K562 (cell line): ENCODE measurements around the gene FOSL1. TPM values are rescaled to one million over a fixed set of nuclear protein-coding genes. Genes with fewer than 3 reads are reported as not detected.

Experiments used
- FOXP1 ChIP-seq: sonication (generic); formaldehyde crosslinking; IDR thresholded peaks from 2 replicates; pipeline ENCODE4 v1.8.0; 2022; ENCODE audit warnings: mild to moderate bottlenecking, missing genetic modification reagents
- NR4A1 ChIP-seq, 2 experiments: fragments of 250-450 bp in 1 of 2; fragments of 450-650 bp in 1 of 2; sonication (Bioruptor Pico) in 1 of 2; IDR thresholded peaks; 2 replicates each; pipeline versions ENCODE4 v1.4.0 to v1.6.1; 2016 to 2020; ENCODE audit warnings: mild to moderate bottlenecking in 2 of 2, missing compliant biosample characterization in 1 of 2, missing genetic modification characterization in 1 of 2, moderate library complexity in 1 of 2
- RNF219 ChIP-seq: fragments of 250-450 bp; sonication (Bioruptor Pico); IDR thresholded peaks from 2 replicates; pipeline ENCODE4 v1.5.0; 2022; ENCODE audit warnings: mild to moderate bottlenecking
- SP2 ChIP-seq: IDR thresholded peaks from 2 replicates; pipeline ENCODE4 v1.6.1; 2011; ENCODE audit warnings: mild to moderate bottlenecking, low read depth, low read length, moderate library complexity; ENCODE audit not compliant: poor library complexity, severe bottlenecking; ENCODE audit errors: extremely low read depth
- TCFL5 ChIP-seq: fragments of 250-450 bp; sonication (Bioruptor Pico); conservative IDR thresholded peaks from 2 replicates; pipeline ENCODE4 v1.6.1; 2021; ENCODE audit warnings: mild to moderate bottlenecking, moderate library complexity, matching md5 sums
- polyA plus RNA-seq, 8 experiments: library from polyadenylated mRNA; depleted of rRNA in 4 of 8; stranded (reverse) in 5 of 8; unstranded in 3 of 8; fragments of >200 nt; fragmentation: Nextera tagmentation in 2 of 8; fragmentation: Illumina TruSeq in 1 of 8; extraction: Ambion mirVana in 2 of 8; extraction: Trizol in 1 of 8; gene quantifications; 2 replicates each; pipeline versions ENCODE4 v1.2.1 to v1.2.3, GENCODE V29; 2011 to 2014; ENCODE audit warnings: inconsistent platforms in 1 of 8, missing spikeins in 1 of 8
- total RNA-seq, 7 experiments: library from RNA; depleted of rRNA in 6 of 7; stranded (reverse); fragments of >200 nt in 6 of 7; fragmentation: Illumina TruSeq in 2 of 7; extraction: Trizol in 2 of 7; gene quantifications; 2 replicates each; pipeline versions ENCODE4 v1.2.1 to v1.2.3, GENCODE V29; 2011 to 2021; ENCODE audit warnings: low replicate concordance in 1 of 7
- TF ChIP-seq, protein P1 (sequence below), 2 experiments: fragments of 200-800 bp in 1 of 2; sonication (Bioruptor generic) in 1 of 2; sonication (generic) in 1 of 2; formaldehyde crosslinking in 1 of 2; IDR thresholded peaks in 1 of 2; conservative IDR thresholded peaks in 1 of 2; 2 replicates each; pipeline versions ENCODE4 v1.5.0 to v1.6.1; 2016 to 2020; ENCODE audit warnings: missing compliant biosample characterization in 1 of 2, missing genetic modification characterization in 1 of 2, missing genetic modification reagents in 1 of 2
- TF ChIP-seq, protein P2 (sequence below): sonication (generic); formaldehyde crosslinking; IDR thresholded peaks from 2 replicates; pipeline ENCODE4 v1.8.1; 2022; ENCODE audit warnings: missing genetic modification reagents
- TF ChIP-seq, protein P3 (sequence below): fragments of 250-450 bp; sonication (Bioruptor Pico); IDR thresholded peaks from 2 replicates; pipeline ENCODE4 v1.4.0; 2020; ENCODE audit warnings: mild to moderate bottlenecking, moderate library complexity
- TF ChIP-seq, protein P4 (sequence below): fragments of 250-450 bp; sonication (Bioruptor Pico); IDR thresholded peaks from 2 replicates; pipeline ENCODE4 v1.8.0; 2021; ENCODE audit warnings: moderate library complexity, mild to moderate bottlenecking, inconsistent platforms
- TF ChIP-seq, protein P5 (sequence below): fragments of 200-800 bp; sonication (Bioruptor generic); IDR thresholded peaks from 2 replicates; pipeline ENCODE4 v1.6.1; 2016; ENCODE audit warnings: missing genetic modification characterization, missing compliant biosample characterization

The FOSL1 gene
- total and polyA plus RNA-seq, 9 of the 15 experiments (the other 6 are each of a cell fraction or from before 2014, with no cell fraction given) = 3.5 to 39.6 (median 10.0) TPM

GRCh38 chr11:65900125-65900898 lies at the start of gene FOSL1 (continued):
- TF ChIP-seq, protein P1, sequence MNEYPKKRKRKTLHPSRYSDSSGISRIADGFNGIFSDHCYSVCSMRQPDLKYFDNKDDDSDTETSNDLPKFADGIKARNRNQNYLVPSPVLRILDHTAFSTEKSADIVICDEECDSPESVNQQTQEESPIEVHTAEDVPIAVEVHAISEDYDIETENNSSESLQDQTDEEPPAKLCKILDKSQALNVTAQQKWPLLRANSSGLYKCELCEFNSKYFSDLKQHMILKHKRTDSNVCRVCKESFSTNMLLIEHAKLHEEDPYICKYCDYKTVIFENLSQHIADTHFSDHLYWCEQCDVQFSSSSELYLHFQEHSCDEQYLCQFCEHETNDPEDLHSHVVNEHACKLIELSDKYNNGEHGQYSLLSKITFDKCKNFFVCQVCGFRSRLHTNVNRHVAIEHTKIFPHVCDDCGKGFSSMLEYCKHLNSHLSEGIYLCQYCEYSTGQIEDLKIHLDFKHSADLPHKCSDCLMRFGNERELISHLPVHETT (CRISPR knock-in tag; conservative IDR thresholded peaks at IDR 0.05 in 1 of 2, IDR thresholded peaks at IDR 0.05 in 1 of 2) = no peak
- TF ChIP-seq RNF219 (CRISPR knock-in tag) (no peak), TCFL5 (CRISPR knock-in tag) (no peak), NR4A1 (CRISPR knock-in tag; IDR thresholded peaks at IDR 0.05) (no peak), NR4A1 (tag; IDR thresholded peaks at IDR 0.05) (no peak), FOXP1 (CRISPR knock-in tag) (peak; percentile 74), SP2 (no peak)
- TF ChIP-seq, protein P2, sequence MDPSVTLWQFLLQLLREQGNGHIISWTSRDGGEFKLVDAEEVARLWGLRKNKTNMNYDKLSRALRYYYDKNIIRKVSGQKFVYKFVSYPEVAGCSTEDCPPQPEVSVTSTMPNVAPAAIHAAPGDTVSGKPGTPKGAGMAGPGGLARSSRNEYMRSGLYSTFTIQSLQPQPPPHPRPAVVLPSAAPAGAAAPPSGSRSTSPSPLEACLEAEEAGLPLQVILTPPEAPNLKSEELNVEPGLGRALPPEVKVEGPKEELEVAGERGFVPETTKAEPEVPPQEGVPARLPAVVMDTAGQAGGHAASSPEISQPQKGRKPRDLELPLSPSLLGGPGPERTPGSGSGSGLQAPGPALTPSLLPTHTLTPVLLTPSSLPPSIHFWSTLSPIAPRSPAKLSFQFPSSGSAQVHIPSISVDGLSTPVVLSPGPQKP (CRISPR knock-in tag) = no peak
- TF ChIP-seq, protein P3, sequence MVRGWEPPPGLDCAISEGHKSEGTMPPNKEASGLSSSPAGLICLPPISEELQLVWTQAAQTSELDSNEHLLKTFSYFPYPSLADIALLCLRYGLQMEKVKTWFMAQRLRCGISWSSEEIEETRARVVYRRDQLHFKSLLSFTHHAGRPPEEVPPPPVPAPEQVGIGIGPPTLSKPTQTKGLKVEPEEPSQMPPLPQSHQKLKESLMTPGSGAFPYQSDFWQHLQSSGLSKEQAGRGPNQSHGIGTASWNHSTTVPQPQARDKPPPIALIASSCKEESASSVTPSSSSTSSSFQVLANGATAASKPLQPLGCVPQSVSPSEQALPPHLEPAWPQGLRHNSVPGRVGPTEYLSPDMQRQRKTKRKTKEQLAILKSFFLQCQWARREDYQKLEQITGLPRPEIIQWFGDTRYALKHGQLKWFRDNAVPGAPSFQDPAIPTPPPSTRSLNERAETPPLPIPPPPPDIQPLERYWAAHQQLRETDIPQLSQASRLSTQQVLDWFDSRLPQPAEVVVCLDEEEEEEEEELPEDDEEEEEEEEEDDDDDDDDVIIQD (CRISPR knock-in tag) = no peak
- TF ChIP-seq, protein P4, sequence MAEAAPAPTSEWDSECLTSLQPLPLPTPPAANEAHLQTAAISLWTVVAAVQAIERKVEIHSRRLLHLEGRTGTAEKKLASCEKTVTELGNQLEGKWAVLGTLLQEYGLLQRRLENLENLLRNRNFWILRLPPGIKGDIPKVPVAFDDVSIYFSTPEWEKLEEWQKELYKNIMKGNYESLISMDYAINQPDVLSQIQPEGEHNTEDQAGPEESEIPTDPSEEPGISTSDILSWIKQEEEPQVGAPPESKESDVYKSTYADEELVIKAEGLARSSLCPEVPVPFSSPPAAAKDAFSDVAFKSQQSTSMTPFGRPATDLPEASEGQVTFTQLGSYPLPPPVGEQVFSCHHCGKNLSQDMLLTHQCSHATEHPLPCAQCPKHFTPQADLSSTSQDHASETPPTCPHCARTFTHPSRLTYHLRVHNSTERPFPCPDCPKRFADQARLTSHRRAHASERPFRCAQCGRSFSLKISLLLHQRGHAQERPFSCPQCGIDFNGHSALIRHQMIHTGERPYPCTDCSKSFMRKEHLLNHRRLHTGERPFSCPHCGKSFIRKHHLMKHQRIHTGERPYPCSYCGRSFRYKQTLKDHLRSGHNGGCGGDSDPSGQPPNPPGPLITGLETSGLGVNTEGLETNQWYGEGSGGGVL (CRISPR knock-in tag) = no peak
- TF ChIP-seq, protein P5, sequence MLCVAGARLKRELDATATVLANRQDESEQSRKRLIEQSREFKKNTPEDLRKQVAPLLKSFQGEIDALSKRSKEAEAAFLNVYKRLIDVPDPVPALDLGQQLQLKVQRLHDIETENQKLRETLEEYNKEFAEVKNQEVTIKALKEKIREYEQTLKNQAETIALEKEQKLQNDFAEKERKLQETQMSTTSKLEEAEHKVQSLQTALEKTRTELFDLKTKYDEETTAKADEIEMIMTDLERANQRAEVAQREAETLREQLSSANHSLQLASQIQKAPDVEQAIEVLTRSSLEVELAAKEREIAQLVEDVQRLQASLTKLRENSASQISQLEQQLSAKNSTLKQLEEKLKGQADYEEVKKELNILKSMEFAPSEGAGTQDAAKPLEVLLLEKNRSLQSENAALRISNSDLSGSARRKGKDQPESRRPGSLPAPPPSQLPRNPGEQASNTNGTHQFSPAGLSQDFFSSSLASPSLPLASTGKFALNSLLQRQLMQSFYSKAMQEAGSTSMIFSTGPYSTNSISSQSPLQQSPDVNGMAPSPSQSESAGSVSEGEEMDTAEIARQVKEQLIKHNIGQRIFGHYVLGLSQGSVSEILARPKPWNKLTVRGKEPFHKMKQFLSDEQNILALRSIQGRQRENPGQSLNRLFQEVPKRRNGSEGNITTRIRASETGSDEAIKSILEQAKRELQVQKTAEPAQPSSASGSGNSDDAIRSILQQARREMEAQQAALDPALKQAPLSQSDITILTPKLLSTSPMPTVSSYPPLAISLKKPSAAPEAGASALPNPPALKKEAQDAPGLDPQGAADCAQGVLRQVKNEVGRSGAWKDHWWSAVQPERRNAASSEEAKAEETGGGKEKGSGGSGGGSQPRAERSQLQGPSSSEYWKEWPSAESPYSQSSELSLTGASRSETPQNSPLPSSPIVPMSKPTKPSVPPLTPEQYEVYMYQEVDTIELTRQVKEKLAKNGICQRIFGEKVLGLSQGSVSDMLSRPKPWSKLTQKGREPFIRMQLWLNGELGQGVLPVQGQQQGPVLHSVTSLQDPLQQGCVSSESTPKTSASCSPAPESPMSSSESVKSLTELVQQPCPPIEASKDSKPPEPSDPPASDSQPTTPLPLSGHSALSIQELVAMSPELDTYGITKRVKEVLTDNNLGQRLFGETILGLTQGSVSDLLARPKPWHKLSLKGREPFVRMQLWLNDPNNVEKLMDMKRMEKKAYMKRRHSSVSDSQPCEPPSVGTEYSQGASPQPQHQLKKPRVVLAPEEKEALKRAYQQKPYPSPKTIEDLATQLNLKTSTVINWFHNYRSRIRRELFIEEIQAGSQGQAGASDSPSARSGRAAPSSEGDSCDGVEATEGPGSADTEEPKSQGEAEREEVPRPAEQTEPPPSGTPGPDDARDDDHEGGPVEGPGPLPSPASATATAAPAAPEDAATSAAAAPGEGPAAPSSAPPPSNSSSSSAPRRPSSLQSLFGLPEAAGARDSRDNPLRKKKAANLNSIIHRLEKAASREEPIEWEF (CRISPR knock-in tag) = no peak
